Myometrial cell (primary cell): ENCODE measurements around the gene GNG4. TPM values are rescaled to one million over a fixed set of nuclear protein-coding genes. Genes with fewer than 3 reads are reported as not detected.

ENCODE experiments used
- total RNA-seq: library from RNA; depleted of rRNA; stranded (reverse); fragments of >200 nt; gene quantifications from 2 replicates; pipeline ENCODE4 v1.2.3, GENCODE V29; 2015

Gene GNG4
- total RNA-seq = 0.86 and 7.6 TPM in 2 replicates

GRCh38 chr1:235649368-235650163 lies at the start of gene GNG4:
TSS of gene GNG4 (minus strand) at chr1:235649784. CDS start at chr1:235583838, 65,946 bp downstream.

GRCh38 chr1:235504122-235504493 lies 145.5 kb downstream of the GNG4 start, which contains the start of gene B3GALNT2:
TSS of gene B3GALNT2 (minus strand) at chr1:235504452. CDS start at chr1:235504252, 200 bp downstream.

Other genes starting within 250 kb of the GNG4 start
- 23.6 and 25.3 TPM in 2 replicates for gene B3GALNT2, start 145.3 kb downstream of the GNG4 start, total RNA-seq
- 5.8 and 15.8 TPM in 2 replicates for gene LYST, start 217.1 kb upstream of the GNG4 start, total RNA-seq